ENCODE data around the gene PTGIS. TPM values are rescaled to one million over a fixed set of nuclear protein-coding genes. Genes with fewer than 3 reads are reported as not detected.

Gene PTGIS
- total and polyA plus RNA-seq, 8 donors = 4.9 to 84.8 (median 14.9) TPM

- TF ChIP-seq POLR2AphosphoS5 (IDR thresholded peaks at IDR 0.05) (no peak), CTCF (IDR thresholded peaks at IDR 0.05) (no peak), EP300 (IDR thresholded peaks at IDR 0.05) (no peak), POLR2A (IDR thresholded peaks at IDR 0.05) (no peak)
- H3K4me1 ChIP-seq = peaks cover 11 to 64% (median 30%) of the 10 kb centered on the region in 4 donors
- H3K9me3 ChIP-seq = no peaks in the 10 kb centered on the region
- DNase-seq = no peak
- WGBS, 5 donors = 38 to 62% (median 58%) methylated on average over 7 of the region's 7 CpGs
- H3K4me3 ChIP-seq = no peak overlapping the region
- H3K27ac ChIP-seq = no peak overlapping the region
- intact Hi-C loops (cut with DNase I; ENCODE audit: low total_unique reads) = no loop called here
- no peaks in the 10 kb centered on the region for H3K36me3 ChIP-seq
- H3K27me3 ChIP-seq = peaks cover 0 to 42% (median 12%) of the 10 kb centered on the region in 3 donors
These were observed 89.7 kb downstream of the PTGIS start for GRCh38 chr20:49478266-49478665.

DNA sequence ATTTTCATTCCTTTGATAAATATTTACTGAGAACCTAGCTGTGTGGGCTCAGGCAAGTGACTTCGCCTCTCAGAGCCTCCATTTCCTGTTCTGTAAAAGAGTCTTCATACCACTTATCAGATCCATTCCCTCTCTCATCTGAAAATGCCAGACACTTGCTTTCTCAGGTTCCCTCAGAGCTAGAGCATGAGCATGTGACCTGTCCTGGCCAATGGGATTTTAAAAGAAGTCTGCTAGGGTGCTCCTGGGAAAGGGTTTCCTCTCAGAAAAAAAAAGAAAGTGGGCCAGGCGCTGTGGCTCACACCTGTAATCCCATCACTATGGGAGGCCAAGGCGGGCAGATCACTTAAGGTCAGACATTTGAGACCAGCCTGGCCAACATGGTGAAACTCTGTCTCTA is 90.7 kb downstream of the PTGIS start:
- Histone ChIP-seq H3K4me3 (no peak overlapping the region), H3K36me3 (no peaks in the 10 kb centered on the region), H3K27ac (no peak overlapping the region), H3K4me1 (peaks cover 5 to 54% (median 19%) of the 10 kb centered on the region in 4 donors), H3K9me3 (no peaks in the 10 kb centered on the region), H3K27me3 (peaks cover 0 to 31% (median 2%) of the 10 kb centered on the region in 3 donors)
- TF ChIP-seq POLR2A (IDR thresholded peaks at IDR 0.05) (no peak), POLR2AphosphoS5 (IDR thresholded peaks at IDR 0.05) (no peak), CTCF (IDR thresholded peaks at IDR 0.05) (no peak), EP300 (IDR thresholded peaks at IDR 0.05) (no peak)
- intact Hi-C loops (cut with DNase I; ENCODE audit: low total_unique reads) = no loop called here
- 64 to 78% (median 73%) methylated on average over 3 of the region's 3 CpGs for WGBS, 5 donors
- DNase-seq = no peak

DNA sequence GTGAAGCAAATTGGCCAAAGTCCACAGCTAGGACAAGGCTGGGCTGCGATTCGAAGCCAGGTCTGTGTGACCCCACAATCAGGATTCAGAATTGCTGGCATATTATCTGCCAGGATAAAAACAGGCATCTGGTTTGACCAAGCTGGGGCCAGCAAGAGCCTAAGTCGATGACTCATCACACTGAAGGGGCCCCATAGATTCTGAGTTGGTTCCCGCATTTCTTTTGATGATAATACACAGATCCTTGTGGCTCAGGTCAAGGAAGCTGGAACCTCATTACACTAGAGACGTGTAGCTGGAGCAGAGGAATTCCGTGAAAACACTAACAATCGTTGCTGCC is 92.0 kb downstream of the PTGIS start:
- no peak for TF ChIP-seq CTCF (IDR thresholded peaks at IDR 0.05)
- no peak for DNase-seq
- H3K27ac ChIP-seq = no peak overlapping the region
- H3K9me3 ChIP-seq = no peaks in the 10 kb centered on the region
- peaks cover 0 to 25% (median 0%) of the 10 kb centered on the region in 3 donors for H3K27me3 ChIP-seq
- H3K4me3 ChIP-seq = no peak overlapping the region
- intact Hi-C loops (cut with DNase I; ENCODE audit: low total_unique reads) = no loop called here
- WGBS, 5 donors = 58 to 76% (median 69%) methylated on average over 7 of the region's 7 CpGs
- peaks cover 0 to 4% (median 0%) of the 10 kb centered on the region in 4 donors for H3K36me3 ChIP-seq
- peaks cover 5 to 42% (median 14%) of the 10 kb centered on the region in 4 donors for H3K4me1 ChIP-seq

- intact Hi-C loops (cut with DNase I; ENCODE audit: low total_unique reads) = no loop called here
- H3K27ac ChIP-seq = no peak overlapping the region
- TF ChIP-seq POLR2A (IDR thresholded peaks at IDR 0.05) = no peak
- no peak for TF ChIP-seq POLR2AphosphoS5 (IDR thresholded peaks at IDR 0.05)
- no peak for TF ChIP-seq CTCF (IDR thresholded peaks at IDR 0.05)
- no peak for TF ChIP-seq EP300 (IDR thresholded peaks at IDR 0.05)
- H3K9me3 ChIP-seq = no peaks in the 10 kb centered on the region
- no peak overlapping the region for H3K4me3 ChIP-seq
- 80 to 93% (median 90%) methylated on average over 6 of the region's 6 CpGs for WGBS, 5 donors
- no peak for DNase-seq
- H3K36me3 ChIP-seq = peaks cover 0 to 6% (median 0%) of the 10 kb centered on the region in 4 donors
- H3K27me3 ChIP-seq = peaks cover 0 to 28% (median 0%) of the 10 kb centered on the region in 3 donors
- peaks cover 5 to 37% (median 12%) of the 10 kb centered on the region in 4 donors for H3K4me1 ChIP-seq
These were observed 92.5 kb downstream of the PTGIS start for GRCh38 chr20:49475292-49476015.
